ENCODE data around the gene TGIF2. TPM values are rescaled to one million over a fixed set of nuclear protein-coding genes. Genes with fewer than 3 reads are reported as not detected.
A peak's percentile ranks its signal among the peaks of the same experiment; 100 is the strongest.

The TGIF2 gene
- total and polyA plus RNA-seq, 2 of the 13 experiments (the other 11 are each of a cell fraction or from before 2014, with no cell fraction given) = 41.3 to 53.9 TPM

- peak; percentile 71; the same call in 1 of the 2 replicates for TF ChIP-seq SMYD3 (CRISPR knock-in tag; IDR thresholded peaks at IDR 0.05)
- no peak for TF ChIP-seq ZNF562 (CRISPR knock-in tag; IDR thresholded peaks at IDR 0.05; ENCODE audit: borderline replicate concordance)
- no peak for TF ChIP-seq ZNF841 (CRISPR knock-in tag; IDR thresholded peaks at IDR 0.05; ENCODE audit: borderline replicate concordance)
- TF ChIP-seq ZNF414 (CRISPR knock-in tag; IDR thresholded peaks at IDR 0.05) = peak; percentile 98
- no peak for TF ChIP-seq ZEB1 (IDR thresholded peaks at IDR 0.05; ENCODE audit: insufficient replicate concordance, low read depth)
- TF ChIP-seq MTA1 (CRISPR knock-in tag; IDR thresholded peaks at IDR 0.05; ENCODE audit: borderline replicate concordance) = peak; percentile 77; the same call in 1 of the 2 replicates
- TF ChIP-seq ZNF597 (CRISPR knock-in tag; IDR thresholded peaks at IDR 0.05) = no peak
- peak; percentile 95 for TF ChIP-seq ZNF713 (CRISPR knock-in tag; IDR thresholded peaks at IDR 0.05)
- TF ChIP-seq ZBTB44 (CRISPR knock-in tag; IDR thresholded peaks at IDR 0.05) = peak; percentile 81; the same call in 1 of the 2 replicates
- peak in 1 of 2 experiments; percentile 67; a peak in 2 of 4 replicates for TF ChIP-seq ATF4 (CRISPR knock-in tag; IDR thresholded peaks at IDR 0.05)
- peak; percentile 98 for TF ChIP-seq CBFB (CRISPR knock-in tag; IDR thresholded peaks at IDR 0.05)
- no peak for TF ChIP-seq SRSF9 (IDR thresholded peaks at IDR 0.05; ENCODE audit: borderline replicate concordance, insufficient read depth, low read depth, low read length, poor library complexity, severe bottlenecking)
- peak; percentile 44; the same call in 1 of the 2 replicates for TF ChIP-seq LBX2 (CRISPR knock-in tag; IDR thresholded peaks at IDR 0.05; ENCODE audit: borderline replicate concordance)
- peak; percentile 89 for TF ChIP-seq MIER2 (CRISPR knock-in tag; IDR thresholded peaks at IDR 0.05)
- TF ChIP-seq HBP1 (CRISPR knock-in tag; IDR thresholded peaks at IDR 0.05; ENCODE audit: low read depth) = peak; percentile 98
- TF ChIP-seq RAD21 (CRISPR knock-in tag; IDR thresholded peaks at IDR 0.05) = peak; percentile 96
- no peak for TF ChIP-seq ZNF101 (CRISPR knock-in tag; IDR thresholded peaks at IDR 0.05; ENCODE audit: borderline replicate concordance, low read depth)
- peak; percentile 84; the same call in 1 of the 2 replicates for TF ChIP-seq RFXANK (CRISPR knock-in tag; IDR thresholded peaks at IDR 0.05)
- peak; percentile 91; the same call in 1 of the 2 replicates for TF ChIP-seq EED (CRISPR knock-in tag; IDR thresholded peaks at IDR 0.05)
- TF ChIP-seq ZNF629 (CRISPR knock-in tag; conservative IDR thresholded peaks at IDR 0.05) = peak; percentile 82
- no peak for TF ChIP-seq ZNF383 (CRISPR knock-in tag; IDR thresholded peaks at IDR 0.05; ENCODE audit: borderline replicate concordance)
- TF ChIP-seq ZNF879 (CRISPR knock-in tag; IDR thresholded peaks at IDR 0.05) = peak; percentile 53; the same call in 1 of the 2 replicates
- TF ChIP-seq ZNF792 (CRISPR knock-in tag; IDR thresholded peaks at IDR 0.05) = peak; percentile 97
Measured at GRCh38 chr20:36605399-36606157, 32.2 kb downstream of the TGIF2 start, which contains the start of gene RAB5IF (continued).
